Left ventricle myocardium superior (tissue), 1 donor: ENCODE measurements around the gene GPT2. TPM values are rescaled to one million over a fixed set of nuclear protein-coding genes. Genes with fewer than 3 reads are reported as not detected.

Experiments used
- total RNA-seq: library from RNA; stranded (reverse); fragmentation: NEBNext Ultra II Directional; extraction: Animal tissue kit (Norgen Biotek cat#: 25700); gene quantifications from one replicate; pipeline ENCODE4 v1.2.1, GENCODE V29; 2021
- donor health status: DM: no; HTN: yes; CAD: no; lungs with severe emphysema.

The GPT2 gene
- total RNA-seq, 1 donor from 2014 or later = 27.9 TPM

Other genes starting within 250 kb of the GPT2 start
- 89.2 TPM for gene VPS35, start 195.2 kb upstream of the GPT2 start, total RNA-seq
- gene ORC6, start 194.7 kb upstream of the GPT2 start, total RNA-seq = 1.3 TPM
- gene MYLK3, start 136.0 kb upstream of the GPT2 start, total RNA-seq = 274 TPM
- gene C16orf87, start 53.2 kb upstream of the GPT2 start, total RNA-seq = 15.2 TPM
- 97.2 TPM for gene DNAJA2, start 89.3 kb downstream of the GPT2 start, total RNA-seq